Measurements from ENCODE around the gene GRIK3. TPM values are rescaled to one million over a fixed set of nuclear protein-coding genes. Genes with fewer than 3 reads are reported as not detected.

Gene GRIK3
- total and polyA plus RNA-seq, 2 experiments from 2014 or later: 0.31 to 2.9 TPM

- Mint-ChIP-seq H3K9me3 (no peaks in the 10 kb centered on the region), H3K4me3 (no peak overlapping the region), H3K36me3 (ENCODE audit: low read depth) (no peaks in the 10 kb centered on the region), H3K4me1 (peaks cover 13% of the 10 kb centered on the region), H3K27me3 (ENCODE audit: insufficient read depth, low read depth, poor library complexity) (peaks cover 18% of the 10 kb centered on the region), H3K27ac (no peak overlapping the region)
- no peaks in the 10 kb centered on the region for H3F3A ChIP-seq (replicated peaks; ENCODE audit: low read depth)
- no peak overlapping the region for H3K27ac ChIP-seq (ENCODE audit: low read depth)
- no peaks in the 10 kb centered on the region for H3K4me1 ChIP-seq (ENCODE audit: insufficient read depth)
- no peaks in the 10 kb centered on the region for H3K36me3 ChIP-seq (ENCODE audit: insufficient read depth)
- H3K79me2 ChIP-seq (replicated peaks; ENCODE audit: insufficient read depth): no peaks in the 10 kb centered on the region
- no peak overlapping the region for H2AFZ ChIP-seq
- H3K4me2 ChIP-seq: no peak overlapping the region
- no peaks in the 10 kb centered on the region for H3K9me2 ChIP-seq (ENCODE audit: insufficient read depth)
- no peak overlapping the region for H3K4me3 ChIP-seq
- H4K20me1 ChIP-seq (replicated peaks; ENCODE audit: insufficient read depth): no peaks in the 10 kb centered on the region
- no peaks in the 10 kb centered on the region for H3K27me3 ChIP-seq (ENCODE audit: insufficient read depth)
- DNase-seq (ENCODE audit: low spot score) (no peak), ATAC-seq (no peak)
- TF ChIP-seq REST (IDR thresholded peaks at IDR 0.05; ENCODE audit: unreplicated experiment) (no peak), ZNF114 (CRISPR knock-in tag; IDR thresholded peaks at IDR 0.05) (no peak), EZH2phosphoT487 (IDR thresholded peaks at IDR 0.05; ENCODE audit: unreplicated experiment) (no peak), EZH2 (IDR thresholded peaks at IDR 0.05; ENCODE audit: low read depth, unreplicated experiment) (no peak), ZNF462 (CRISPR knock-in tag; IDR thresholded peaks at IDR 0.05) (no peak), ZNF331 (CRISPR knock-in tag; IDR thresholded peaks at IDR 0.05; ENCODE audit: low read depth) (no peak), POLR2AphosphoS5 (IDR thresholded peaks at IDR 0.05; ENCODE audit: low read depth) (no peak), CREB1 (CRISPR knock-in tag; IDR thresholded peaks at IDR 0.05; ENCODE audit: low read depth) (no peak), JUNB (IDR thresholded peaks at IDR 0.05; ENCODE audit: unreplicated experiment) (no peak), CTCF (conservative IDR thresholded peaks at IDR 0.05; ENCODE audit: low read depth in 2 of 2) (no peak), NANOG (IDR thresholded peaks at IDR 0.05; ENCODE audit: borderline replicate concordance) (no peak), STAT1 (IDR thresholded peaks at IDR 0.05; ENCODE audit: unreplicated experiment) (no peak), ETS1 (IDR thresholded peaks at IDR 0.05) (no peak)
These were observed 198.0 kb downstream of the GRIK3 start for GRCh38 chr1:36836196-36836883.
